ENCODE results near the gene MCM8.

Gene MCM8

GRCh38 chr20:5947276-5947675 lies 3.2 kb upstream of the MCM8 start:
- peak; percentile 93 for DNase-seq

- DNase-seq: no peak
These were observed 545 bp upstream of the MCM8 start for GRCh38 chr20:5949943-5950270.

GRCh38 chr20:5967469-5967868 lies 17.0 kb downstream of the MCM8 start:
- DNase-seq: no peak

- no peak for DNase-seq
These were observed 18.0 kb downstream of the MCM8 start for GRCh38 chr20:5968462-5968861.

- no peak for DNase-seq
These were observed 19.0 kb downstream of the MCM8 start for GRCh38 chr20:5969348-5969935.

- no peak for DNase-seq
These were observed 19.5 kb downstream of the MCM8 start for GRCh38 chr20:5969940-5970339.

GRCh38 chr20:5970381-5970780 lies 19.9 kb downstream of the MCM8 start:
- no peak for DNase-seq

GRCh38 chr20:5971203-5971602 lies 20.8 kb downstream of the MCM8 start:
- DNase-seq: no peak

- no peak for DNase-seq
These were observed 22.7 kb downstream of the MCM8 start for GRCh38 chr20:5973172-5973571.

GRCh38 chr20:5973971-5974370 lies 23.5 kb downstream of the MCM8 start:
- DNase-seq: no peak

GRCh38 chr20:5974531-5974930 lies 24.1 kb downstream of the MCM8 start:
- no peak for DNase-seq

GRCh38 chr20:5975778-5976177 lies 25.3 kb downstream of the MCM8 start:
- no peak for DNase-seq

- no peak for DNase-seq
These were observed 26.8 kb downstream of the MCM8 start for GRCh38 chr20:5977223-5977622.

- no peak for DNase-seq
These were observed 27.5 kb downstream of the MCM8 start for GRCh38 chr20:5977975-5978374.

- no peak for DNase-seq
These were observed 29.3 kb downstream of the MCM8 start for GRCh38 chr20:5979801-5980200.

GRCh38 chr20:5980720-5981538 lies 30.5 kb downstream of the MCM8 start:
- DNase-seq: no peak

- no peak for DNase-seq
These were observed 36.9 kb downstream of the MCM8 start for GRCh38 chr20:5987383-5987782.

GRCh38 chr20:5989539-5989938 lies 39.1 kb downstream of the MCM8 start:
- DNase-seq: no peak

- DNase-seq: no peak
These were observed 40.5 kb downstream of the MCM8 start for GRCh38 chr20:5990946-5991345.

GRCh38 chr20:5991623-5992441 lies 41.4 kb downstream of the MCM8 start:
- DNase-seq: no peak

- no peak for DNase-seq
These were observed 46.3 kb downstream of the MCM8 start for GRCh38 chr20:5996765-5997164.

GRCh38 chr20:5999783-6000182 lies 49.3 kb downstream of the MCM8 start:
- DNase-seq: no peak

- DNase-seq: no peak
These were observed 50.4 kb downstream of the MCM8 start for GRCh38 chr20:6000871-6001270.

GRCh38 chr20:6006603-6006949 lies 56.1 kb downstream of the MCM8 start:
- DNase-seq: no peak
